Activated T-helper 17 cell treated with anti-CD3 and anti-CD28 coated beads, Interleukin-2, amount 50 U/mL, for 72 hours (primary cell): ENCODE data around the gene NFIA. TPM values are rescaled to one million over a fixed set of nuclear protein-coding genes. Genes with fewer than 3 reads are reported as not detected.

ENCODE experiments used
- ATAC-seq: fragments of 150-1000 bp; cut with Tn5 transposase; replicated peaks from 2 replicates; pipeline ENCODE4 v1.10.0; 2021; ENCODE audit warnings: mild to moderate bottlenecking, moderate library complexity
- H3K27ac Mint-ChIP-seq: one replicate; pipeline ENCODE4 v1.8.0; 2022; ENCODE audit warnings: mixed read lengths
- H3K27me3 Mint-ChIP-seq: one replicate; pipeline ENCODE4 v1.8.0; 2022; ENCODE audit warnings: mixed read lengths
- H3K36me3 Mint-ChIP-seq: one replicate; pipeline ENCODE4 v1.8.0; 2022; ENCODE audit warnings: low read depth, mild to moderate bottlenecking, mixed read lengths
- H3K4me1 Mint-ChIP-seq: one replicate; pipeline ENCODE4 v1.8.0; 2022; ENCODE audit warnings: mixed read lengths
- H3K4me3 Mint-ChIP-seq: one replicate; pipeline ENCODE4 v1.8.0; 2022; ENCODE audit warnings: mild to moderate bottlenecking, mixed read lengths
- H3K9me3 Mint-ChIP-seq: one replicate; pipeline ENCODE4 v1.8.0; 2022; ENCODE audit warnings: mixed read lengths
- total RNA-seq, 2 donors: library from RNA; stranded (reverse); gene quantifications; one replicate each; pipeline ENCODE4 v1.2.3, GENCODE V29; 2022

Gene NFIA
- total RNA-seq, 2 donors from 2014 or later: 3.5 to 5.1 TPM

GRCh38 chr1:61439234-61439633 lies 356.9 kb downstream of the NFIA start:
- H3K27ac Mint-ChIP-seq: no peak overlapping the region
- H3K27me3 Mint-ChIP-seq: no peaks in the 10 kb centered on the region
- no peaks in the 10 kb centered on the region for H3K4me1 Mint-ChIP-seq
- no peak for ATAC-seq
- H3K4me3 Mint-ChIP-seq: no peak overlapping the region
- H3K9me3 Mint-ChIP-seq: no peaks in the 10 kb centered on the region
- H3K36me3 Mint-ChIP-seq: no peaks in the 10 kb centered on the region

- Mint-ChIP-seq H3K9me3 (no peaks in the 10 kb centered on the region), H3K27me3 (no peaks in the 10 kb centered on the region), H3K36me3 (no peaks in the 10 kb centered on the region), H3K27ac (no peak overlapping the region), H3K4me3 (no peak overlapping the region), H3K4me1 (no peaks in the 10 kb centered on the region)
- no peak for ATAC-seq
Measured at GRCh38 chr1:61441723-61442262, 359.4 kb downstream of the NFIA start.

- H3K4me1 Mint-ChIP-seq: no peaks in the 10 kb centered on the region
Measured at GRCh38 chr1:61442544-61442943, 360.2 kb downstream of the NFIA start.

GRCh38 chr1:61444288-61444687 lies 361.9 kb downstream of the NFIA start:
- Mint-ChIP-seq H3K4me1 (no peaks in the 10 kb centered on the region), H3K9me3 (no peaks in the 10 kb centered on the region)
- ATAC-seq: no peak

More at GRCh38 chr1:61442544-61442943, 360.2 kb downstream of the NFIA start:
- Mint-ChIP-seq H3K27ac (no peak overlapping the region), H3K4me3 (no peak overlapping the region), H3K36me3 (no peaks in the 10 kb centered on the region), H3K27me3 (no peaks in the 10 kb centered on the region), H3K9me3 (no peaks in the 10 kb centered on the region)
- ATAC-seq: no peak

GRCh38 chr1:61445269-61445825 lies 363.0 kb downstream of the NFIA start:
- Mint-ChIP-seq H3K36me3 (no peaks in the 10 kb centered on the region), H3K27ac (no peak overlapping the region), H3K9me3 (no peaks in the 10 kb centered on the region), H3K4me3 (no peak overlapping the region), H3K4me1 (no peaks in the 10 kb centered on the region), H3K27me3 (no peaks in the 10 kb centered on the region)
- no peak for ATAC-seq

More at GRCh38 chr1:61444288-61444687, 361.9 kb downstream of the NFIA start:
- Mint-ChIP-seq H3K27ac (no peak overlapping the region), H3K36me3 (no peaks in the 10 kb centered on the region), H3K27me3 (no peaks in the 10 kb centered on the region), H3K4me3 (no peak overlapping the region)

- H3K27ac Mint-ChIP-seq: no peak overlapping the region
- no peak for ATAC-seq
- no peaks in the 10 kb centered on the region for H3K9me3 Mint-ChIP-seq
- no peaks in the 10 kb centered on the region for H3K27me3 Mint-ChIP-seq
- H3K36me3 Mint-ChIP-seq: no peaks in the 10 kb centered on the region
- no peak overlapping the region for H3K4me3 Mint-ChIP-seq
- no peaks in the 10 kb centered on the region for H3K4me1 Mint-ChIP-seq
Measured at GRCh38 chr1:61446531-61446991, 364.2 kb downstream of the NFIA start.

- no peaks in the 10 kb centered on the region for H3K4me1 Mint-ChIP-seq
- no peak overlapping the region for H3K4me3 Mint-ChIP-seq
- ATAC-seq: no peak
- no peaks in the 10 kb centered on the region for H3K27me3 Mint-ChIP-seq
- no peak overlapping the region for H3K27ac Mint-ChIP-seq
- H3K36me3 Mint-ChIP-seq: no peaks in the 10 kb centered on the region
- no peaks in the 10 kb centered on the region for H3K9me3 Mint-ChIP-seq
Measured at GRCh38 chr1:61447106-61447967, 365.0 kb downstream of the NFIA start.

- no peak overlapping the region for H3K27ac Mint-ChIP-seq
- no peaks in the 10 kb centered on the region for H3K9me3 Mint-ChIP-seq
- H3K4me3 Mint-ChIP-seq: no peak overlapping the region
- peaks cover 2% of the 10 kb centered on the region for H3K4me1 Mint-ChIP-seq
- no peaks in the 10 kb centered on the region for H3K36me3 Mint-ChIP-seq
- no peaks in the 10 kb centered on the region for H3K27me3 Mint-ChIP-seq
- no peak for ATAC-seq
Measured at GRCh38 chr1:61447968-61448430, 365.6 kb downstream of the NFIA start.

GRCh38 chr1:61448914-61449313 lies 366.6 kb downstream of the NFIA start:
- Mint-ChIP-seq H3K4me3 (no peak overlapping the region), H3K36me3 (no peaks in the 10 kb centered on the region), H3K4me1 (peaks cover 9% of the 10 kb centered on the region)

GRCh38 chr1:61449410-61449809 lies 367.0 kb downstream of the NFIA start:
- Mint-ChIP-seq H3K36me3 (no peaks in the 10 kb centered on the region), H3K4me1 (peaks cover 9% of the 10 kb centered on the region), H3K27ac (no peak overlapping the region), H3K4me3 (no peak overlapping the region), H3K27me3 (no peaks in the 10 kb centered on the region), H3K9me3 (no peaks in the 10 kb centered on the region)
- no peak for ATAC-seq

More at GRCh38 chr1:61448914-61449313, 366.6 kb downstream of the NFIA start:
- no peak overlapping the region for H3K27ac Mint-ChIP-seq
- no peaks in the 10 kb centered on the region for H3K9me3 Mint-ChIP-seq
- H3K27me3 Mint-ChIP-seq: no peaks in the 10 kb centered on the region
- no peak for ATAC-seq

GRCh38 chr1:61450454-61450853 lies 368.1 kb downstream of the NFIA start:
- no peak for ATAC-seq
- Mint-ChIP-seq H3K9me3 (no peaks in the 10 kb centered on the region), H3K27ac (peak overlapping the region; percentile 59), H3K36me3 (no peaks in the 10 kb centered on the region), H3K4me1 (peaks cover 9% of the 10 kb centered on the region), H3K4me3 (no peak overlapping the region), H3K27me3 (no peaks in the 10 kb centered on the region)

GRCh38 chr1:61450872-61451571 lies 368.7 kb downstream of the NFIA start:
- peaks cover 5% of the 10 kb centered on the region for H3K36me3 Mint-ChIP-seq
- peak overlapping the region; percentile 59 for H3K27ac Mint-ChIP-seq
- H3K4me1 Mint-ChIP-seq: peaks cover 9% of the 10 kb centered on the region
- no peaks in the 10 kb centered on the region for H3K9me3 Mint-ChIP-seq
- H3K4me3 Mint-ChIP-seq: no peak overlapping the region
- no peak for ATAC-seq
- H3K27me3 Mint-ChIP-seq: no peaks in the 10 kb centered on the region

GRCh38 chr1:61451572-61451968 lies 369.2 kb downstream of the NFIA start:
- Mint-ChIP-seq H3K27me3 (no peaks in the 10 kb centered on the region), H3K4me3 (no peak overlapping the region), H3K4me1 (peaks cover 9% of the 10 kb centered on the region), H3K36me3 (peaks cover 5% of the 10 kb centered on the region), H3K9me3 (no peaks in the 10 kb centered on the region), H3K27ac (no peak overlapping the region)
- ATAC-seq: no peak
